Epithelial cell of prostate (primary cell): ENCODE measurements around the gene DOLPP1.

Experiments used
- DNase-seq: peaks from one replicate; pipeline ENCODE4 v3.0.0-alpha.2; 2011; ENCODE audit warnings: low read depth, low spot score
- H3K27ac ChIP-seq: fragments of 450-650 bp; 2 replicates; pipeline ENCODE4 v1.5.1; 2017; ENCODE audit warnings: mild to moderate bottlenecking

The DOLPP1 gene

GRCh38 chr9:129060991-129061390 is 19.9 kb upstream of the DOLPP1 start:
- no peak for DNase-seq
- no peak overlapping the region for H3K27ac ChIP-seq

- no peak for DNase-seq
- H3K27ac ChIP-seq: no peak overlapping the region
Measured at GRCh38 chr9:129063061-129063460, 17.9 kb upstream of the DOLPP1 start.

GRCh38 chr9:129064499-129064908 is 16.4 kb upstream of the DOLPP1 start:
- DNase-seq: no peak

GRCh38 chr9:129068110-129068509 is 12.8 kb upstream of the DOLPP1 start:
- no peak for DNase-seq
- H3K27ac ChIP-seq: no peak overlapping the region

More at GRCh38 chr9:129064499-129064908, 16.4 kb upstream of the DOLPP1 start:
- no peak overlapping the region for H3K27ac ChIP-seq

GRCh38 chr9:129068990-129069861 is 11.7 kb upstream of the DOLPP1 start:
- no peak overlapping the region for H3K27ac ChIP-seq
- DNase-seq: no peak

- DNase-seq: no peak
- H3K27ac ChIP-seq: no peak overlapping the region
Measured at GRCh38 chr9:129069862-129070641, 10.9 kb upstream of the DOLPP1 start.

- H3K27ac ChIP-seq: no peak overlapping the region
- DNase-seq: no peak
Measured at GRCh38 chr9:129070696-129071525, 10.0 kb upstream of the DOLPP1 start.

GRCh38 chr9:129071526-129072126 is 9.3 kb upstream of the DOLPP1 start:
- no peak overlapping the region for H3K27ac ChIP-seq
- no peak for DNase-seq

GRCh38 chr9:129072171-129072570 is 8.7 kb upstream of the DOLPP1 start:
- no peak for DNase-seq
- H3K27ac ChIP-seq: no peak overlapping the region

GRCh38 chr9:129073404-129073803 is 7.5 kb upstream of the DOLPP1 start:
- H3K27ac ChIP-seq: no peak overlapping the region

GRCh38 chr9:129074106-129074505 is 6.8 kb upstream of the DOLPP1 start:
- H3K27ac ChIP-seq: no peak overlapping the region
- no peak for DNase-seq

More at GRCh38 chr9:129073404-129073803, 7.5 kb upstream of the DOLPP1 start:
- no peak for DNase-seq

GRCh38 chr9:129075996-129076639 is 4.8 kb upstream of the DOLPP1 start:
- no peak for DNase-seq
- H3K27ac ChIP-seq: no peak overlapping the region

- no peak for DNase-seq
Measured at GRCh38 chr9:129076640-129077037, 4.3 kb upstream of the DOLPP1 start.

GRCh38 chr9:129077236-129077635 is 3.7 kb upstream of the DOLPP1 start:
- H3K27ac ChIP-seq: no peak overlapping the region
- DNase-seq: no peak

More at GRCh38 chr9:129076640-129077037, 4.3 kb upstream of the DOLPP1 start:
- H3K27ac ChIP-seq: no peak overlapping the region

- DNase-seq: no peak
Measured at GRCh38 chr9:129078691-129079503, 2.0 kb upstream of the DOLPP1 start.

GRCh38 chr9:129079829-129080228 is 1.1 kb upstream of the DOLPP1 start:
- H3K27ac ChIP-seq: no peak overlapping the region
- DNase-seq: no peak

More at GRCh38 chr9:129078691-129079503, 2.0 kb upstream of the DOLPP1 start:
- no peak overlapping the region for H3K27ac ChIP-seq

GRCh38 chr9:129080298-129080600 is 662 bp upstream of the DOLPP1 start:
- H3K27ac ChIP-seq: no peak overlapping the region

GRCh38 chr9:129081388-129081904 is 535 bp downstream of the DOLPP1 start:
- DNase-seq: no peak
- peak overlapping the region; percentile 53 for H3K27ac ChIP-seq

More at GRCh38 chr9:129080298-129080600, 662 bp upstream of the DOLPP1 start:
- DNase-seq: no peak
